Stimulated activated memory B cell treated with anti-CD40 and anti-IgM and Interleukin-4, amounts not matched to agents 10 μg/mL and 1 μg/mL and 100 μg/mL, for 72 hours (primary cell): ENCODE measurements around the gene ATXN2.
"Not testable (repeated sequence)": the region's sequence is repeated elsewhere in the genome, so short reads cannot be mapped to it uniquely, and the experiment has no call there.

Experiments
- ATAC-seq: fragments of 150-1000 bp; cut with Tn5 transposase; 2 replicates; pipeline ENCODE4 v1.10.0; 2021
- H3K27ac Mint-ChIP-seq: one replicate; pipeline ENCODE4 v1.8.0; 2022; ENCODE audit warnings: mild to moderate bottlenecking, mixed read lengths
- H3K27me3 Mint-ChIP-seq: one replicate; pipeline ENCODE4 v1.8.0; 2022; ENCODE audit warnings: mixed read lengths
- H3K36me3 Mint-ChIP-seq: one replicate; pipeline ENCODE4 v1.8.0; 2022; ENCODE audit warnings: mixed read lengths
- H3K4me1 Mint-ChIP-seq: one replicate; pipeline ENCODE4 v1.8.0; 2022; ENCODE audit warnings: mixed read lengths
- H3K4me3 Mint-ChIP-seq: one replicate; pipeline ENCODE4 v1.8.0; 2022; ENCODE audit warnings: mild to moderate bottlenecking, moderate library complexity, mixed read lengths
- H3K9me3 Mint-ChIP-seq: one replicate; pipeline ENCODE4 v1.8.0; 2022; ENCODE audit warnings: mixed read lengths

Gene ATXN2

DNA sequence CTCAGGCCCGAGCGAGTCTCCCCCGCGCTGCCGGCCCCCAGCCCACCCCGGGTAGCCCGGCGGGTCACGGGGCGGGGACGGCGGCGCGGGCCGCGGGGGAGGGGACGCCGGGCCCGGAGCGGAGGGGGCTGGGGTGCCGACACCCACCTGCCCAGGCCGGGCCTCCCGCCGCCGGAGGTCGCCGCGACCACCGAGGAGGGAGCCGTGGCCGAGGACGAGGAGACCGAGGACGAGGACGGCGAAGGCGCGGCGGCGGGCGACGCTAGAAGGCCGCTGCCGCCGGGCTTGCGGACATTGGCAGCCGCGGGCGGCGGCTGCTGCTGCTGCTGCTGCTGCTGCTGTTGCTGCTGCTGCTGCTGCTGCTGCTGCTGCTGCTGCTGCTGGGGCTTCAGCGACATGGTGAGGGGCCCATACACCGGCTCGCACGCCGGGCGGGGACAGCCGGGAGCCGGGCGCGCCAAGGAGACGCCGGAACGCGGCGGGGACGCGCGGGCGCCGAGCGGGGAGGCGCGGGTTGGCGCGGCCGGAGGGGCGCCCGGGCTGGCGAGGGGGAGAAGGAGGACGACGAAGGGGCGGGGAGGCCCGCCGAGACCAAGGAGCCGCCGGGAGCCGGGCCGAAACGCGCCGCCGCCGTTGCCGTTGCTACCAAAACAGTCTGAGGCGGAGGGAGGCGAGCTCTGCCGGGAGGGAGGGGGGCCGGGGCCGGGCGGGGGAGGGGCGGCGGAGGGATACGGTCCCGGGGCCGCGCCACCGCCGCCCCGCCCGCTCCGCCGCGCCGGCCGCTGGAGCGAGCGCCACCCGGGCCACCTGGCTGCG, at the start of gene ATXN2:
TSS of gene ATXN2 (minus strand) at position 679 of the 816 bp plus-strand sequence. CDS start at position 398, 281 bp downstream.
- Mint-ChIP-seq H3K27me3 (no peaks in the 10 kb centered on the region), H3K9me3 (no peaks in the 10 kb centered on the region), H3K27ac (peak within 1 kb of the TSS; percentile 83), H3K36me3 (no peaks in the 10 kb centered on the region), H3K4me1 (peaks cover 45% of the 10 kb centered on the region), H3K4me3 (peak within 1 kb of the TSS; percentile 89)
- peak; percentile 77 for ATAC-seq

DNA sequence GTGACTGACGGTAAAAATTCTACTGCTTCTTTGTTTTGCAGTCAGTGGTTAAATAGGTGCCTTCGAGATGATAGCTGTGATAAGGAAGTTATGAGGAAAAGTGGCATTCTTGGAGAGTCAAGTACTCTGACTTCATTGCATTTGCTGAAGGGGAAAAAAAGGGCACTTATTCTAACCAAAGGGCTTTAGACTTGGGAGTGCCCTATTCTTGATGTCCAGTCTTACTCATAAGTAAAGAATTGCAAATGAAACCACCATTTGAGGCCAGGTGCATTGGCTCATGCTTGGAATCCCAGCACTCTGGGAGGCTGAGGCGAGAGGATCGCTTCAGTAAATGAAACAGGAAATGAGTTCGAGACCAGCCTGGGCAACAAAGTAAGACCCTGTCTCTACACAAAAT, 46.3 kb upstream of the ATXN2 start:
- Mint-ChIP-seq H3K27me3 (no peaks in the 10 kb centered on the region), H3K27ac (no peak overlapping the region), H3K36me3 (peaks cover 45% of the 10 kb centered on the region), H3K4me3 (no peak overlapping the region), H3K9me3 (no peaks in the 10 kb centered on the region), H3K4me1 (no peaks in the 10 kb centered on the region)
- ATAC-seq, result no peak

- Mint-ChIP-seq H3K27ac (no peak overlapping the region), H3K4me3 (no peak overlapping the region), H3K4me1 (no peaks in the 10 kb centered on the region), H3K9me3 (no peaks in the 10 kb centered on the region), H3K27me3 (no peaks in the 10 kb centered on the region), H3K36me3 (peaks cover 40% of the 10 kb centered on the region)
- ATAC-seq, result no peak
Observed at GRCh38 chr12:111643427-111643826, 44.3 kb upstream of the ATXN2 start.

DNA sequence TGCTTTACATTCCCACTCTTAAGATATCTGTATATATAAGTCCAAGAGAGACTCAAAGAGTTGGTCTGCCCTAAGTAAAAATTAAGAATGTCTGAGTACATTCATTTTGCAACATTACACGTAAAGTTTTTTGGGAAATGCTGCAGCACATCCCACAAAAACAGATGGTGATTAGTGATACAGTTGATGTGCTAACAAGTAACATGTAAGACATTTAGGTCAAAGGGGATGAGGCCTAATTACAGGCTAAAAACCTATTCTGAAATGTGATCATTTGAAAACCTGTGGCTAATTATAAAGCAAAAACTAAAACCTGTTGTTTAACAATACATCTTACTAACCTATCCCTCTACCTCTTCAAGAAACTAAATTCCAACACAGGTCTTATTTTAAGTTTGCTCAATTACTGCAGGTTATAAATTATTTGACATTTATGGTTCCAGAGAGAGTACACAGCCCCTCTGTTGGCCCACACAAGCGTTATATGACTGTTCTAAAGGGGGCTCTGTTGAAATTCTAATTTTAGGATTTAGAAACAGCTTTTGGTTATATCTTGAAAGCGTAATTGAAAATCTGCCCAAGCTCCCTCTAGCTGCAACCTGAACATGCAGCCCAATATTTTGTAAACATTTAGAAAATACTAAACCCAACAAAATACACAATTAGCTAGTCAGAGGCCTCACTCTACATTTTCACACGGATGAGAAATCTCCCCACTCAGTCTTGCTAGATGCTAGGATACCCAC, 43.7 kb upstream of the ATXN2 start:
- Mint-ChIP-seq H3K4me1 (no peaks in the 10 kb centered on the region), H3K9me3 (no peaks in the 10 kb centered on the region), H3K27me3 (no peaks in the 10 kb centered on the region), H3K27ac (no peak overlapping the region), H3K36me3 (peaks cover 40% of the 10 kb centered on the region), H3K4me3 (no peak overlapping the region)
- no peak for ATAC-seq

DNA sequence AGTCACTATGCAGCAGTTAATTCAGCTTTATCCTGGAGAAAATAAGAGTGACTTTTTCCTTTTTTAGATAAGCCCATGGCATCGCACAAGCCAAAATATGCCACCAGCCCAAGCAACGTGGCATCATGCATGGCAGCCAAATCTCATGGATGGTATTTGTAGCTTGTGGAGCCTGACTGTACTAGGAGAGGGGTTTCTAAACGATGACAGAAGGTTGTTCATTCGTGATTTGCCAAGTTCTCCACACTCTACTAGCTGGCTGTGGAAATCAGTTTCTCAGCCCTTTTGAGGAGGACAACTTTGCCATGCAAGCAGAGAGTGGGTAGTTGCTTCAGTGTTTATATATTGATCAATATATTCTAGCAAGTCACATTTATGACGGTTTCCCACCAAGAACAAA, 41.4 kb upstream of the ATXN2 start:
- no peaks in the 10 kb centered on the region for H3K27me3 Mint-ChIP-seq
- H3K4me3 Mint-ChIP-seq, result no peak overlapping the region
- no peaks in the 10 kb centered on the region for H3K9me3 Mint-ChIP-seq
- ATAC-seq, result no peak
- peaks cover 26% of the 10 kb centered on the region for H3K36me3 Mint-ChIP-seq
- no peaks in the 10 kb centered on the region for H3K4me1 Mint-ChIP-seq
- H3K27ac Mint-ChIP-seq, result no peak overlapping the region

- no peaks in the 10 kb centered on the region for H3K9me3 Mint-ChIP-seq
- ATAC-seq, result no peak
- H3K27ac Mint-ChIP-seq, result no peak overlapping the region
- peaks cover 11% of the 10 kb centered on the region for H3K36me3 Mint-ChIP-seq
- no peaks in the 10 kb centered on the region for H3K27me3 Mint-ChIP-seq
- no peak overlapping the region for H3K4me3 Mint-ChIP-seq
- H3K4me1 Mint-ChIP-seq, result no peaks in the 10 kb centered on the region
Observed at GRCh38 chr12:111638556-111638955, 39.4 kb upstream of the ATXN2 start.

- Mint-ChIP-seq H3K27me3 (no peaks in the 10 kb centered on the region), H3K9me3 (no peaks in the 10 kb centered on the region), H3K27ac (no peak overlapping the region)
Observed at GRCh38 chr12:111636209-111636945, 37.3 kb upstream of the ATXN2 start.

GRCh38 chr12:111635524-111635923, 36.4 kb upstream of the ATXN2 start:
- Mint-ChIP-seq H3K4me3 (no peak overlapping the region), H3K4me1 (no peaks in the 10 kb centered on the region), H3K27me3 (no peaks in the 10 kb centered on the region), H3K36me3 (peaks cover 4% of the 10 kb centered on the region), H3K9me3 (no peaks in the 10 kb centered on the region), H3K27ac (peak overlapping the region; percentile 1)
- ATAC-seq, result peak; percentile 63

More at GRCh38 chr12:111636209-111636945, 37.3 kb upstream of the ATXN2 start:
- no peaks in the 10 kb centered on the region for H3K4me1 Mint-ChIP-seq
- no peak for ATAC-seq
- H3K4me3 Mint-ChIP-seq, result no peak overlapping the region
- peaks cover 4% of the 10 kb centered on the region for H3K36me3 Mint-ChIP-seq

GRCh38 chr12:111628505-111629260, 29.6 kb upstream of the ATXN2 start:
- Mint-ChIP-seq H3K4me1 (no peaks in the 10 kb centered on the region), H3K27ac (no peak overlapping the region), H3K27me3 (peaks cover 11% of the 10 kb centered on the region), H3K36me3 (no peaks in the 10 kb centered on the region), H3K9me3 (no peaks in the 10 kb centered on the region), H3K4me3 (no peak overlapping the region)
- ATAC-seq, result no peak

DNA sequence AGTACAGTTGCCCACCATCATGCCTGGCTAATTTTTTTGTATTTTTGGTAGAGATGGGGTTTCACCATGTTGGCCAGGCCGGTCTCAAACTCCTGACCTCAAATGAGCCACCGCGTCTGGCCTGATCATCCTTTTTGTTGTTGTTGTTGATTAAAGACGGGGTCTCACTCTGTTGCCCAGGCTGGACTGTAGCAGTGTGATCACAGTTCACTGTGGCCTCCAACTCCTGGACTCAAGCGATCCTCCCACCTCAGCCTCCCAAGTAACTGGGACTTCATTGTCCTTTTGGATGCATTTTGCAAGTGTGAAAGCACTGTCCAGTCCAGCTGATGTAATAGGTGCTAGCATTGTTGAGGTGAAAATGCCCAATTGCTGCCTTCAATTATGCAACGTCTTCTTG, 27.1 kb upstream of the ATXN2 start:
- Mint-ChIP-seq H3K36me3 (no peaks in the 10 kb centered on the region), H3K4me1 (no peaks in the 10 kb centered on the region), H3K9me3 (no peaks in the 10 kb centered on the region), H3K27me3 (peaks cover 11% of the 10 kb centered on the region), H3K4me3 (no peak overlapping the region), H3K27ac (no peak overlapping the region)
- no peak for ATAC-seq

GRCh38 chr12:111624540-111624939, 25.4 kb upstream of the ATXN2 start:
- H3K27ac Mint-ChIP-seq, result no peak overlapping the region
- no peaks in the 10 kb centered on the region for H3K4me1 Mint-ChIP-seq
- H3K4me3 Mint-ChIP-seq, result no peak overlapping the region
- ATAC-seq, result no peak
- no peaks in the 10 kb centered on the region for H3K9me3 Mint-ChIP-seq
- H3K27me3 Mint-ChIP-seq, result peaks cover 11% of the 10 kb centered on the region
- H3K36me3 Mint-ChIP-seq, result no peaks in the 10 kb centered on the region

- not testable (repeated sequence) for H3K27ac Mint-ChIP-seq, H3K4me3 Mint-ChIP-seq, H3K27me3 Mint-ChIP-seq, H3K9me3 Mint-ChIP-seq, H3K36me3 Mint-ChIP-seq, ATAC-seq, H3K4me1 Mint-ChIP-seq
Observed at GRCh38 chr12:111617841-111618240, 18.7 kb upstream of the ATXN2 start.

GRCh38 chr12:111616177-111616623, 17.1 kb upstream of the ATXN2 start:
- Mint-ChIP-seq H3K4me3 (no peak overlapping the region), H3K9me3 (no peaks in the 10 kb centered on the region), H3K27ac (no peak overlapping the region), H3K27me3 (no peaks in the 10 kb centered on the region), H3K4me1 (no peaks in the 10 kb centered on the region), H3K36me3 (no peaks in the 10 kb centered on the region)
- ATAC-seq, result no peak

GRCh38 chr12:111607239-111607638, 8.1 kb upstream of the ATXN2 start:
- no peak for ATAC-seq
- no peak overlapping the region for H3K4me3 Mint-ChIP-seq
- no peak overlapping the region for H3K27ac Mint-ChIP-seq
- no peaks in the 10 kb centered on the region for H3K9me3 Mint-ChIP-seq
- no peaks in the 10 kb centered on the region for H3K4me1 Mint-ChIP-seq
- no peaks in the 10 kb centered on the region for H3K36me3 Mint-ChIP-seq
- no peaks in the 10 kb centered on the region for H3K27me3 Mint-ChIP-seq

DNA sequence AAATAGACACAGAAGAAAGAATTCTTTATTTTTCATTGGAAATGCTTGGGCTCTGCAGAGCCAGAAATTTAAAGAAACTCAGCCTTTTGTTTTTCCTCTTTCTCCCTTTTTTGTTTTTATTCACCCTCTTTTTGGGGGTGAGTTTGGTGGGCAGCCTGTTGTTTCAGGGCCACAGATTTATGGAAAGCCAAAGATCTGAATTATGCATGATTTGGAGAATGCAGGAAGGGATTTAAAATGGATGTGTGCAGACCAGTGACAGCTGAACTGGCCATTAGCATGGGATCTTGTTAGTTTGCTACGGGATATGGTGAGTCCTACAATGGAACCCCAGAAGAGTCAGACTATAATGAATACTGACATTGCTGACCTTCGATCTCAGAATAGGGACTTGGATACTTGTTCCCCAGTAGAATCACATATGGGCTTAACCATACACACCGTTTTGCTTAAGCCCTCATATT, 7.7 kb upstream of the ATXN2 start:
- Mint-ChIP-seq H3K9me3 (no peaks in the 10 kb centered on the region), H3K4me3 (no peak overlapping the region), H3K27me3 (no peaks in the 10 kb centered on the region), H3K4me1 (no peaks in the 10 kb centered on the region), H3K36me3 (no peaks in the 10 kb centered on the region), H3K27ac (no peak overlapping the region)
- no peak for ATAC-seq
